Urinary bladder (tissue), 4 donors: ENCODE measurements around the gene CLCN3. TPM values are rescaled to one million over a fixed set of nuclear protein-coding genes. Genes with fewer than 3 reads are reported as not detected.

Experiments used
- DNase-seq: peaks from one replicate; pipeline ENCODE4 v3.0.0-alpha.2; 2015; ENCODE audit errors: extremely low spot score
- H3K27ac ChIP-seq: one replicate; pipeline ENCODE4 v1.5.1; 2013; ENCODE audit warnings: low read depth, mild to moderate bottlenecking, moderate library complexity
- H3K36me3 ChIP-seq: one replicate; pipeline ENCODE4 v1.6.1; 2013; ENCODE audit warnings: mild to moderate bottlenecking, moderate library complexity; ENCODE audit not compliant: insufficient read depth
- H3K4me1 ChIP-seq: one replicate; pipeline ENCODE4 v1.6.1; 2013; ENCODE audit warnings: mild to moderate bottlenecking, moderate library complexity; ENCODE audit not compliant: insufficient read depth
- H3K4me3 ChIP-seq: one replicate; pipeline ENCODE4 v1.5.1; 2013; ENCODE audit warnings: low read depth, low read length
- WGBS: extraction: QIAGEN DNeasy Blood & Tissue Kit; methylation state at CpG from one replicate; pipeline ENCODE4 v1.1.7; 2013; 5-methylcytosine and 5-hydroxymethylcytosine counted together
- polyA plus RNA-seq: library from polyadenylated mRNA; stranded (reverse); fragments of 200-250 nt; gene quantifications from one replicate; pipeline ENCODE4 v1.2.3, GENCODE V29; 2013
- total RNA-seq: library from RNA; depleted of rRNA; stranded (reverse); fragments of >200 nt; gene quantifications from one replicate; pipeline ENCODE4 v1.2.3, GENCODE V29; 2014
- donor health status: healthy with polysubstance abuse.
- donor health status: healthy.

Gene CLCN3
- total and polyA plus RNA-seq, 2 donors = 17.6 to 62.8 TPM

GRCh38 chr4:169625886-169626285, 5.5 kb downstream of the CLCN3 start:
- DNase-seq = no peak
- Histone ChIP-seq H3K4me3 (no peak overlapping the region), H3K36me3 (no peaks in the 10 kb centered on the region), H3K27ac (no peak overlapping the region), H3K4me1 (no peaks in the 10 kb centered on the region)
- WGBS = 89% methylated on average over 5 of the region's 5 CpGs

GRCh38 chr4:169626331-169627282, 6.2 kb downstream of the CLCN3 start:
- Histone ChIP-seq H3K4me1 (no peaks in the 10 kb centered on the region), H3K36me3 (no peaks in the 10 kb centered on the region), H3K4me3 (no peak overlapping the region), H3K27ac (no peak overlapping the region)
- DNase-seq = no peak
- 90% methylated on average over 6 of the region's 6 CpGs for WGBS

GRCh38 chr4:169627307-169627706, 6.9 kb downstream of the CLCN3 start:
- Histone ChIP-seq H3K4me3 (no peak overlapping the region), H3K27ac (no peak overlapping the region), H3K36me3 (no peaks in the 10 kb centered on the region), H3K4me1 (no peaks in the 10 kb centered on the region)
- 94% methylated on average over 1 of the region's 1 CpG for WGBS
- no peak for DNase-seq

DNA sequence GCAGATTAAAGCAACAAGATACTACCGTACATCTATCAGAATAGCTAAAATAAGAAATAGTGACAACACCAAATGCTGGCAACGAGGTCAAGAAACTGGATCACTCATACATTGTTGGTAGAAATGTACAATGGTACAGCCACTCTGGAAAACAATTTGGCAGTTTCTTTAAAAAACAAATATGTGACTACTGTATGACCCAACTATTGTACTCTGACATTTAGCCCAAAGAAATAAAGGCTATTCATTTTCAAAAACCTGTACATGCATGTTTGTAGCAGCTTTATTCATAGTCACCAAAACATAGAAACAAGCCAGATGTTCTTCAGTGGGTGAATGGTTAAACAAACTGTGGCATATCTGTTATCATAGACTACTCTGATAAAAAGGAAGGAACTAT, 8.2 kb downstream of the CLCN3 start:
- H3K4me3 ChIP-seq = no peak overlapping the region
- no peaks in the 10 kb centered on the region for H3K36me3 ChIP-seq
- H3K4me1 ChIP-seq = no peaks in the 10 kb centered on the region
- DNase-seq = no peak
- WGBS = 84% methylated on average over 2 of the region's 2 CpGs
- H3K27ac ChIP-seq = no peak overlapping the region

DNA sequence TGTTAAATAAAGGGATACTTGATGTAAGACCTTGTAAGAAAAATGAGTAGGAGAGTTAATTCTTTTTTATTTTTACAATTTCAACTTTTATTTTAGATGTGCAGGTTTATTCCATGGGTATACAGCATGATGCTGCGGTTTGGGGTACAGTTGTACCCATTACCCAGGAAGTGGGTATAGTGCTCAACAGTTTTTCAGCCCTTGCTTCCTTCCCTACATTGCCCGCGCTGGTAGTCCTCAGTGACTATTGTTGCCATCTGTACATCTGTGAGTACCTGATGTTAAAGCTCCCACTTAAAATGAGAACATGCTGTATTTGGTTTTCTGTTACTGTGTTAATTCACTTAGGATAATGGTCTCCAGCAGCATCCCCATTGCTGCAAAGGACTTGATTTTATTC, 9.7 kb downstream of the CLCN3 start:
- no peak overlapping the region for H3K4me3 ChIP-seq
- 96% methylated on average over 3 of the region's 3 CpGs for WGBS
- no peak overlapping the region for H3K27ac ChIP-seq
- no peaks in the 10 kb centered on the region for H3K4me1 ChIP-seq
- no peak for DNase-seq
- no peaks in the 10 kb centered on the region for H3K36me3 ChIP-seq

GRCh38 chr4:169632896-169633295, 12.5 kb downstream of the CLCN3 start:
- WGBS = 82% methylated on average over 11 of the region's 11 CpGs
- Histone ChIP-seq H3K27ac (peak overlapping the region; percentile 10), H3K36me3 (no peaks in the 10 kb centered on the region), H3K4me1 (no peaks in the 10 kb centered on the region), H3K4me3 (no peak overlapping the region)
- no peak for DNase-seq

DNA sequence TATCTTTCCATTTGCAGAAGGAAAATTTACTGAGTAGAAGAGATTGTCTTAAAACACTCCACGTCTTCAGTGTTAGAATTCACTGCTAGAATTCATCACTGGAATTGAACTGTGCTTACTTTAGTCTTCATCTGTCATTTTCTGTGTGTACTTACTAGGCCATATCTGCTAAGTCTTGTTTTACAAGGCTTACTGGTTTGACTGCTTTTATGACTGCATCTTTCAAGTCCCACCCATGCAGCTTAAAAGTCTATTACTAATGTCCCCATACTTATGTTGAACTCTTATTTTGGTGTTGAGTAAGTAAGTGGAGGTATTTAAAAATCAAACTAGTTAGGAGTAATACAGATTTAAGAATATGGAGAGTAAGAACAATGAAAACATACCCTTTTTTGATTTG, 14.6 kb downstream of the CLCN3 start:
- Histone ChIP-seq H3K4me3 (no peak overlapping the region), H3K27ac (no peak overlapping the region), H3K4me1 (no peaks in the 10 kb centered on the region), H3K36me3 (no peaks in the 10 kb centered on the region)
- peak; percentile 77 for DNase-seq
- 43% methylated on average over 1 of the region's 1 CpG for WGBS

DNA sequence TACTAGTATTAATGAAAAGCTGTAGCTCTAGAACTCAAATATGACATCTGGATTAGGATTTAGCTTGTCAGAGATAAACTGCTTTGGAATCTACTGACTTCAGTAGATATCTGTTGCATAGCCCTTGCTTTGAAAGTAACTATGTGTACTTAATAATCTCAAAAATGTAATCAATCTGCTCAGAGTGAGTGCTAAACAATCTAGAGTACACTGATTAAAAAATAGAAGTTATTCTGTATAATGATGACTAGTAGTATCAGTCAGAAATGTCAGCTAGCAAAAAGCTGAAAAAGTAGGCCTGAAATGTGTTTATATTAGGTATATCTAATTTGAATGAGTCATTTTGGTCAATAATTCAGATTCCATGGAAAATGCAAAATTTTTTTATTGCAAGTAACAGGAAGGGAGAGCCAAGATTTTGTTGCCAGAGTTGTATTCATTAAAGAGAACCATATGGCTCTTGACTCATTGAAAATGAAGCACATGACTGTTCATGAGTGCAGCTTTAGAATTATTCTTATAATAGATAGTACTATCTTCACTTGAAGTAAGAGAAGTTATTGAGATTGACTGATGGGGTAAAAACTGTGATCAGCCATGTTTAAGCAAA, 20.0 kb downstream of the CLCN3 start:
- H3K4me3 ChIP-seq = no peak overlapping the region
- no peaks in the 10 kb centered on the region for H3K36me3 ChIP-seq
- H3K4me1 ChIP-seq = no peaks in the 10 kb centered on the region
- DNase-seq = no peak
- H3K27ac ChIP-seq = no peak overlapping the region

DNA sequence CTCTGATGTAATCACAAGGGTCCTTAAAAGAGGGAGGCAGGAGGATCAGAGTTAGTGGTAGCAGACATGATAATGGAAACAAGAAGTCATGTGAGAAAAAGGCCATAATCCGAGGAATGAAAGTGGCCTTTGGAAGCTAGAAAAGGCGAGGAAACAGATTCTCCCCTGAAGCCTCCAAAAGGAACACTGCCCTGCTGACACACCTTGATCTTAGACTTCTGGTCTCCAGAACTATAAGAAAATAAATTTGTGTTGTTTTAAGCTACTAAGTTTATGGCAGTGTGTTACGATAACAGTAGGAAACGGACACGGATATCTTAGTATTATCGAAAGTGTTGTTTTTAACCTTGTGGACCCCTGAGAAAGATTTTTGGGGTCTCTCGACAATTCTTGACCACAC, 24.4 kb downstream of the CLCN3 start:
- Histone ChIP-seq H3K27ac (no peak overlapping the region), H3K4me1 (no peaks in the 10 kb centered on the region), H3K36me3 (no peaks in the 10 kb centered on the region), H3K4me3 (no peak overlapping the region)
- DNase-seq = no peak
- WGBS = 95% methylated on average over 7 of the region's 7 CpGs

GRCh38 chr4:169645627-169646026, 25.2 kb downstream of the CLCN3 start:
- H3K4me1 ChIP-seq = no peaks in the 10 kb centered on the region
- H3K27ac ChIP-seq = no peak overlapping the region
- H3K36me3 ChIP-seq = no peaks in the 10 kb centered on the region
- no peak for DNase-seq
- 76% methylated on average over 1 of the region's 1 CpG for WGBS
- H3K4me3 ChIP-seq = no peak overlapping the region

- WGBS = 80% methylated on average over 7 of the region's 7 CpGs
- H3K4me3 ChIP-seq = no peak overlapping the region
- no peaks in the 10 kb centered on the region for H3K36me3 ChIP-seq
- no peak overlapping the region for H3K27ac ChIP-seq
- H3K4me1 ChIP-seq = no peaks in the 10 kb centered on the region
- no peak for DNase-seq
These were observed 29.3 kb downstream of the CLCN3 start for GRCh38 chr4:169649545-169650226.

GRCh38 chr4:169650227-169650936, 30.0 kb downstream of the CLCN3 start:
- Histone ChIP-seq H3K27ac (no peak overlapping the region), H3K36me3 (no peaks in the 10 kb centered on the region), H3K4me3 (no peak overlapping the region), H3K4me1 (no peaks in the 10 kb centered on the region)
- whole genome bisulfite sequencing = 61% methylated on average over 3 of the region's 3 CpGs
- DNase-seq = no peak

GRCh38 chr4:169652535-169652934, 32.2 kb downstream of the CLCN3 start:
- Histone ChIP-seq H3K27ac (no peak overlapping the region), H3K36me3 (no peaks in the 10 kb centered on the region), H3K4me3 (no peak overlapping the region), H3K4me1 (no peaks in the 10 kb centered on the region)
- no peak for DNase-seq
